ENCODE data around the gene ELMOD3. TPM values are rescaled to one million over a fixed set of nuclear protein-coding genes. Genes with fewer than 3 reads are reported as not detected.

ELMOD3 gene
- total and polyA plus RNA-seq, 4 donors, result 5.5 to 15.8 (median 8.0) TPM

- H3K27me3 ChIP-seq (ENCODE audit: control insufficient read depth in 4 of 4, insufficient read depth in 4 of 4, low read length in 3 of 4), result no peaks in the 10 kb centered on the region
- no peak for TF ChIP-seq EGR1 (IDR thresholded peaks at IDR 0.05; ENCODE audit: low read depth in 2 of 2)
- no peak for TF ChIP-seq HNF4G (IDR thresholded peaks at IDR 0.05)
- TF ChIP-seq YY1 (IDR thresholded peaks at IDR 0.05), result no peak
- no peak for DNase-seq (ENCODE audit: low spot score)
- H3K27ac ChIP-seq (ENCODE audit: low read depth in 1 of 2, low read length in 2 of 2), result peak overlapping the region; percentile 39 to 43
- H3K9me3 ChIP-seq (ENCODE audit: control insufficient read depth in 4 of 4, low read length in 3 of 4), result no peaks in the 10 kb centered on the region
- H3K4me1 ChIP-seq (ENCODE audit: control insufficient read depth in 4 of 4, insufficient read depth in 4 of 4, low read length in 3 of 4), result peaks cover 30 to 65% (median 61%) of the 10 kb centered on the region in 4 donors
- WGBS, result 68% methylated on average over 2 of the region's 2 CpGs
- no peaks in the 10 kb centered on the region for H3K36me3 ChIP-seq (ENCODE audit: control insufficient read depth in 4 of 4, insufficient read depth in 3 of 4, low read depth in 1 of 4, low read length in 3 of 4)
- no peak overlapping the region for H3K4me3 ChIP-seq (ENCODE audit: low read depth in 1 of 3, low read length in 3 of 3)
- H3K9ac ChIP-seq (ENCODE audit: low read depth in 1 of 2, low read length in 2 of 2), result no peak overlapping the region
Observed at GRCh38 chr2:85422072-85422457, 67.5 kb downstream of the ELMOD3 start.

GRCh38 chr2:85423525-85423924 is 69.0 kb downstream of the ELMOD3 start:
- WGBS, result 91% methylated on average over 5 of the region's 5 CpGs

More at GRCh38 chr2:85423525-85423924, 69.0 kb downstream of the ELMOD3 start:
- Histone ChIP-seq H3K9ac (ENCODE audit: low read depth in 1 of 2, low read length in 2 of 2) (no peak overlapping the region), H3K9me3 (ENCODE audit: control insufficient read depth in 4 of 4, low read length in 3 of 4) (no peaks in the 10 kb centered on the region), H3K4me3 (ENCODE audit: low read depth in 1 of 3, low read length in 3 of 3) (no peak overlapping the region), H3K4me1 (ENCODE audit: control insufficient read depth in 4 of 4, insufficient read depth in 4 of 4, low read length in 3 of 4) (peaks cover 32 to 66% (median 63%) of the 10 kb centered on the region in 4 donors), H3K27ac (ENCODE audit: low read depth in 1 of 2, low read length in 2 of 2) (no peak overlapping the region), H3K27me3 (ENCODE audit: control insufficient read depth in 4 of 4, insufficient read depth in 4 of 4, low read length in 3 of 4) (no peaks in the 10 kb centered on the region), H3K36me3 (ENCODE audit: control insufficient read depth in 4 of 4, insufficient read depth in 3 of 4, low read depth in 1 of 4, low read length in 3 of 4) (no peaks in the 10 kb centered on the region)
- DNase-seq (ENCODE audit: low spot score), result no peak
- no peak for TF ChIP-seq EGR1 (IDR thresholded peaks at IDR 0.05; ENCODE audit: low read depth in 2 of 2)
- no peak for TF ChIP-seq FOXA2 (IDR thresholded peaks at IDR 0.05)
- TF ChIP-seq YY1 (IDR thresholded peaks at IDR 0.05), result no peak
- no peak for TF ChIP-seq CTCF (IDR thresholded peaks at IDR 0.05; ENCODE audit: low read depth, low read length, missing input control)
- TF ChIP-seq GABPA (IDR thresholded peaks at IDR 0.05 in 1 of 2, conservative IDR thresholded peaks at IDR 0.05 in 1 of 2), result no peak
- TF ChIP-seq TAF1 (conservative IDR thresholded peaks at IDR 0.05), result no peak
- no peak for TF ChIP-seq JUND (IDR thresholded peaks at IDR 0.05)
- no peak for TF ChIP-seq ZBTB33 (IDR thresholded peaks at IDR 0.05)
- TF ChIP-seq SP1 (IDR thresholded peaks at IDR 0.05), result no peak
- no peak for TF ChIP-seq RAD21 (IDR thresholded peaks at IDR 0.05)
- no peak for TF ChIP-seq REST (IDR thresholded peaks at IDR 0.05)
- no peak for TF ChIP-seq RXRA (IDR thresholded peaks at IDR 0.05)
- no peak for TF ChIP-seq HNF4A (conservative IDR thresholded peaks at IDR 0.05)
- TF ChIP-seq MAX (IDR thresholded peaks at IDR 0.05), result no peak
- TF ChIP-seq ATF3 (IDR thresholded peaks at IDR 0.05), result no peak
- no peak for TF ChIP-seq NR2F2 (IDR thresholded peaks at IDR 0.05)
- TF ChIP-seq HNF4G (IDR thresholded peaks at IDR 0.05), result no peak
- no peak for TF ChIP-seq FOXA1 (IDR thresholded peaks at IDR 0.05)
